Upper lobe of right lung (tissue), 1 donor: ENCODE data around the gene ABCA9. TPM values are rescaled to one million over a fixed set of nuclear protein-coding genes. Genes with fewer than 3 reads are reported as not detected.
"Not testable (repeated sequence)": the region's sequence is repeated elsewhere in the genome, so short reads cannot be mapped to it uniquely, and the experiment has no call there.

Experiments used
- ATAC-seq: fragments of 200-7000 bp; cut with Tn5 transposase; one replicate; pipeline ENCODE4 v1.9.1; 2020; ENCODE audit warnings: mild to moderate bottlenecking, moderate library complexity
- DNase-seq: peaks from one replicate; pipeline ENCODE4 v3.0.0-alpha.2; 2020
- H3K27ac ChIP-seq: fragments of 200-600 bp; one replicate; pipeline ENCODE4 v1.8.0; 2022
- H3K27me3 ChIP-seq: fragments of 200-600 bp; one replicate; pipeline ENCODE4 v1.8.0; 2022; ENCODE audit warnings: mild to moderate bottlenecking
- H3K36me3 ChIP-seq: fragments of 200-600 bp; one replicate; pipeline ENCODE4 v1.8.0; 2022
- H3K4me1 ChIP-seq: fragments of 200-600 bp; one replicate; pipeline ENCODE4 v1.8.0; 2022
- H3K4me3 ChIP-seq: fragments of 200-600 bp; one replicate; pipeline ENCODE4 v1.8.0; 2022; ENCODE audit warnings: mild to moderate bottlenecking
- H3K9me3 ChIP-seq: fragments of 200-600 bp; one replicate; pipeline ENCODE4 v1.8.0; 2022
- CTCF ChIP-seq: fragments of 200-600 bp; IDR thresholded peaks from one replicate; pipeline ENCODE4 v1.8.0; 2022; ENCODE audit warnings: antibody characterized with exemption
- intact Hi-C: fragments of 100-400 bp; cut with DNase I; formaldehyde crosslinking; loops from one replicate; pipeline ENCODE4 v1.11.0; 2022
- total RNA-seq: library from RNA; stranded (reverse); fragmentation: NEBNext Ultra II Directional; extraction: Animal tissue kit (Norgen Biotek cat#: 25700); gene quantifications from one replicate; pipeline ENCODE4 v1.2.1, GENCODE V29; 2021
- donor health status: DM: no; HTN: yes; CAD: no; lungs with severe emphysema.

ABCA9 gene
- total RNA-seq, 1 donor from 2014 or later: 11.1 TPM

DNA sequence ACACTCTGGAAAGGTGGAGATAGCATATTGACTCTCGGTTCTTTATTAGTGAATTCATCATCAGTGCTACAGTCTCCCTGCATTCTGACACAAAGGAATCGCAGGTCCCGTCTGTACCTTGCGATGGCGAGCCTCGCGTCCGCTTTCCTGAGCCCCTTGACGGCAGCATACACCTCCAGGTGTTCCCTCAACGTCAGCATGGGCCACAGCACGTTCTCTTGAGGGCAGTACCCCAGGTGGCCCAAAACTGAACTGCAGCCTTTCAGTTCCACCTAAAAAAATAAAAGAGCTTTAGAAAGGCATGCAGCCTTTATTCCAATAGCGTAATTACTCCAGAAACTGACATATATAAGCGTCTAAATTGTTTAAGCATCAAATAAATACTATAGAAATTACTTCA, 24.2 kb upstream of the ABCA9 start:
- no peak overlapping the region for H3K27ac ChIP-seq
- H3K36me3 ChIP-seq: peaks cover 15% of the 10 kb centered on the region
- ATAC-seq (no peak), DNase-seq (no peak)
- TF ChIP-seq CTCF: peak; percentile 26
- intact Hi-C loops: no loop called here
- no peaks in the 10 kb centered on the region for H3K4me1 ChIP-seq
- no peak overlapping the region for H3K4me3 ChIP-seq
- H3K9me3 ChIP-seq: no peaks in the 10 kb centered on the region
- H3K27me3 ChIP-seq: no peaks in the 10 kb centered on the region

GRCh38 chr17:69082696-69083095, 22.0 kb upstream of the ABCA9 start:
- Histone ChIP-seq H3K9me3 (no peaks in the 10 kb centered on the region), H3K36me3 (peaks cover 21% of the 10 kb centered on the region), H3K4me3 (no peak overlapping the region), H3K27me3 (no peaks in the 10 kb centered on the region), H3K4me1 (no peaks in the 10 kb centered on the region), H3K27ac (no peak overlapping the region)
- intact Hi-C loops: no loop called here
- DNase-seq (no peak), ATAC-seq (no peak)
- no peak for TF ChIP-seq CTCF

GRCh38 chr17:69078864-69079263, 18.1 kb upstream of the ABCA9 start:
- H3K27ac ChIP-seq: no peak overlapping the region
- H3K4me3 ChIP-seq: no peak overlapping the region
- ATAC-seq (no peak), DNase-seq (no peak)
- TF ChIP-seq CTCF: no peak
- H3K27me3 ChIP-seq: no peaks in the 10 kb centered on the region
- intact Hi-C loops: no loop called here
- H3K4me1 ChIP-seq: no peaks in the 10 kb centered on the region
- peaks cover 18% of the 10 kb centered on the region for H3K36me3 ChIP-seq
- no peaks in the 10 kb centered on the region for H3K9me3 ChIP-seq

DNA sequence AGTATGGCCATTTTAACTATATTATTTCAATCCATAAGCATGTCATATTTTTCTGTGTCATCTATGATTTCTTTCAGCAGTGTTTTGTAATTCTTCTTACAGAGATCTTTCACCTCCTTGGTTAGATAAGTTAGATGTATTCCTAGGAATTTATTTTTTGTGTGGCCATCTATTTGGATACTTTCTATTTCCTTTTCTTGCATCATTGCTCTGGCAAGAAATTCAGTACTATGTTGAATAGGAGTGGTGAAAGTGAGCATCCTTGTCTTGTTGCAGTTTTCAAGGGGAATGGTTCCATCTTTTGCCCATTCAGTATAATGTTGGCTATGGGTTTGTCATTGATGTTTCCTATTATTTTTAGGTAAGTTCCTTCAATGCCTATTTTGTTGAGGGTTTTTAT, 15.1 kb upstream of the ABCA9 start:
- Histone ChIP-seq H3K27ac (no peak overlapping the region), H3K27me3 (no peaks in the 10 kb centered on the region), H3K36me3 (peaks cover 6% of the 10 kb centered on the region), H3K4me3 (no peak overlapping the region), H3K9me3 (no peaks in the 10 kb centered on the region), H3K4me1 (no peaks in the 10 kb centered on the region)
- intact Hi-C loops: no loop called here
- TF ChIP-seq CTCF: no peak
- no peak for ATAC-seq
- no peak for DNase-seq

DNA sequence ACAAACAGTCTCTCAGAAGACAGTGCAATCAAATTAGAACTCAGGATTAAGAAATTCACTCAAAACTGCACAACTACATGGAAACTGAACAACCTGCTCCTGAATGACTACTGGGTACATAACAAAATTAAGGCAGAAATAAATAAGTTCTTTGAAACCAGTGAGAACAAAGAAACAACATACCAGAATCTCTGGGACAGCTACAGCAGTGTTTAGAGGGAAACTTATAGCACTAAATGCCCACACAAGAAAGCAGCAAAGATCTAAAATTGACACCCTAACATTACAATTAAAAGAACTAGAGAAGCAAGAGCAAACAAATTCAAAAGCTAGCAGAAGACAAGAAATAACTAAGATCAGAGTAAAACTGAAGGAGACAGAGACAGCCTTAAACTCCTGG, 12.7 kb upstream of the ABCA9 start:
- H3K4me1 ChIP-seq, H3K36me3 ChIP-seq, ATAC-seq, H3K27ac ChIP-seq, H3K9me3 ChIP-seq, H3K27me3 ChIP-seq, H3K4me3 ChIP-seq, DNase-seq, intact Hi-C loops: not testable (repeated sequence)

- H3K9me3 ChIP-seq, H3K27me3 ChIP-seq, intact Hi-C loops, ATAC-seq, H3K27ac ChIP-seq, H3K36me3 ChIP-seq, H3K4me1 ChIP-seq, DNase-seq, H3K4me3 ChIP-seq: not testable (repeated sequence)
Observed at GRCh38 chr17:69072803-69073256, 12.1 kb upstream of the ABCA9 start.

DNA sequence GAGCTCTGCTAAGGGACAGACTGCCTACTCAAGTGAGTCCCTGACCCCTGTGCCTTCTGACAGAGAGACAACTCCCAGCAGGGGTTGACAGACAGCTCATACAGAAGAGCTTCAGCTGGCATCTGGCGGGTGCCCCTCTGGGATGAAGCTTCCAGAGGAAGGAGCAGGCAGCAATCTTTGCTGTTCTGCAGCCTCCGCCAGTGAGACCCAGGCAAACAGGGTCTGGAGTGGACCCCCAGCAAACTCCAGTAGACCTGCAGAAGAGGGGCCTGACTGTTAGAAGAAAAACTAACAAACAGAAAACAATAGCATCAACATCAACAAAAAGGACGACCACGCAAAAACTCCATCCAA, 10.5 kb upstream of the ABCA9 start:
- H3K4me1 ChIP-seq, H3K4me3 ChIP-seq, DNase-seq, ATAC-seq, H3K27ac ChIP-seq, H3K9me3 ChIP-seq, H3K36me3 ChIP-seq, intact Hi-C loops, H3K27me3 ChIP-seq: not testable (repeated sequence)

- H3K27ac ChIP-seq, H3K27me3 ChIP-seq, H3K9me3 ChIP-seq, H3K4me1 ChIP-seq, ATAC-seq, intact Hi-C loops, H3K4me3 ChIP-seq, H3K36me3 ChIP-seq, DNase-seq: not testable (repeated sequence)
Observed at GRCh38 chr17:69070378-69071232, 9.9 kb upstream of the ABCA9 start.
